Loucy (cell line): ENCODE results near the gene CFAP73.

Source experiments
- CTCF ChIP-seq: fragments of 200-600 bp; sonication (generic); conservative IDR thresholded peaks from 2 replicates; pipeline ENCODE4 v1.5.1; 2014; ENCODE audit warnings: mild to moderate bottlenecking, antibody characterized with exemption, low read length
- EZH2phosphoT487 ChIP-seq: fragments of 200-600 bp; IDR thresholded peaks from 2 replicates; pipeline ENCODE4 v1.6.1; 2018; ENCODE audit warnings: antibody characterized with exemption, mild to moderate bottlenecking, moderate library complexity, borderline replicate concordance

GRCh38 chr12:113146999-113147398 lies 2.5 kb upstream of the CFAP73 start:
- no peak for TF ChIP-seq CTCF
- TF ChIP-seq EZH2phosphoT487, result no peak
